GM12873 (cell line): ENCODE results near the gene IL22RA1.

ENCODE experiments used
- CTCF ChIP-seq: IDR thresholded peaks from 2 replicates; pipeline ENCODE4 v1.5.1; 2012; ENCODE audit warnings: low read depth, mild to moderate bottlenecking, moderate library complexity, low read length, control low read depth; ENCODE audit not compliant: insufficient read depth; ENCODE audit errors: missing control alignments

The IL22RA1 gene

GRCh38 chr1:24107462-24108138 lies 35.3 kb downstream of the IL22RA1 start:
- no peak for TF ChIP-seq CTCF

DNA sequence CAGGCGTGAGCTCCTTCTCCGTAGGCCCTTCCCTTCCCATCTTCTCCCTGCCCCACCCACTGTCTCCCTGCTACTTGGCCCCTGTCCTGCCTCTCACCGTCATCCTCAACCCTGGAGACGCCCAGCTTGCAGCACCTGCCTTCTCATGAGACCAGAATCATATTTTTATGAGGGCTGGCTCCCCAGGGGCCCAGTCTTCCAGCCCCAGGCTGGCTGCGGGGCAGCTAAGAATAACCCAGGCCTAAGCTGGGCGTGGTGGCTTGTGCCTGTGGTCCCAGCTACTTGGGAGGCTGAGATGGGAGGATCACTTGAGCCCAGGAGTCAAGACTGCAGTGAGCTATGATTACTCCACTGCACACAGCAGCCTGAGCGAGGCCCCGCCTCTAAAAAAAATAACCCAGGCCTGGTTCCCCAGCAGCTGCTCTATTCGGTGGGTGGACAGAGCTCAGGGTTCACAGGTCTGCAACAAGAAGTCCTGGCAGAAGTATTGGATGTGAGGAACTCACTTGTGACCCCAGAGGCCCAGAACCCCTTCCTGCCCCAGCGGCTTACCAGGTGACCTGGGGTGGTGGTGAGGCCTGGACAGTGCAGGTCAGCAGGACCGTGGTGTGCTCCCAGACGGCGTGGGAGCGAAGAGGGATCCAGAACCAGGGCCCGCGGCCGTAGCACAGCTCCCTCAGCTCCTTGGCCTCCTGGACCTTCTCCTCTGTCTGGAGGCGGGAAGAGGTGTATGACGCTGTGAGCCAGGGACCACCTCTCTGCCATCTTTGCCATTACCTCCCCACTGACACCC lies 37.4 kb downstream of the IL22RA1 start:
- no peak for TF ChIP-seq CTCF

- no peak for TF ChIP-seq CTCF
Measured at GRCh38 chr1:24104854-24105253, 38.1 kb downstream of the IL22RA1 start.

- TF ChIP-seq CTCF = no peak
Measured at GRCh38 chr1:24103879-24104278, 39.1 kb downstream of the IL22RA1 start.

- no peak for TF ChIP-seq CTCF
Measured at GRCh38 chr1:24103408-24103807, 39.5 kb downstream of the IL22RA1 start.

DNA sequence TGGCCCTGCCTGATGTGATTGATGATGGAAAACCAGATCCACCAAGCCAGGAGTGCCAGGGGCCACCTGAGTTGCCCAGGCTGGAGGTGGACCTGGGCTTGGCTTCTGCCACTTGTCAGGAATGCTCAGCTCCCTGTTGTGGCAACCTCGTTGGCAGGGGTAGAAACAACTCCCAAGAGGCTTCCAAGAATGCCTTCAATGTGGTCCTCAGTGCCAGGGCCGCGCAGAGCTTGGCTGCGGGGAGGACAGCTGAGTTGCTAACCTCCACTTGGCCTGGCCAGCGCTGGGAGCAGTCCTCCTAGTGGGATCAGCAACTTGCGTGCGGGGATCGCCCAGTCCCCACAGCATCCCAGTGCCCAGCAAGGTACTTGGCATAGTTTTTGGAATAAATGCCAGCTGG lies 40.0 kb downstream of the IL22RA1 start:
- TF ChIP-seq CTCF = no peak

GRCh38 chr1:24101796-24102586 lies 40.9 kb downstream of the IL22RA1 start:
- TF ChIP-seq CTCF = no peak
